SK-N-SH (cell line): ENCODE data around the gene GFY. TPM values are rescaled to one million over a fixed set of nuclear protein-coding genes. Genes with fewer than 3 reads are reported as not detected.

Experiments
- CTCF ChIA-PET: fragments of 300-600, 350-600 bp; formaldehyde crosslinking; extraction: SDS; loops from one replicate; lab custom pipeline; 2021; lab: Yijun Ruan, JAX
- POLR2A ChIA-PET: fragments of 350-600 bp; sonication (Branson Sonifier 250); formaldehyde crosslinking; extraction: SDS; loops from one replicate; lab custom pipeline; 2020; ENCODE audit warnings: antibody characterized with exemption, inconsistent platforms; lab: Yijun Ruan, JAX
- DNase-seq: peaks from one replicate; pipeline ENCODE4 v3.0.0; 2012
- H2AFZ ChIP-seq: fragments of 200-600 bp; sonication (generic); 2 replicates; pipeline ENCODE4 v1.8.1; 2016; ENCODE audit warnings: antibody characterized with exemption, mild to moderate bottlenecking, low read depth
- H3F3A ChIP-seq: fragments of 200-600 bp; sonication (generic); replicated peaks from 2 replicates; pipeline ENCODE3; 2016; ENCODE audit warnings: antibody characterized with exemption, mild to moderate bottlenecking; ENCODE audit not compliant: insufficient read depth
- H3K27ac ChIP-seq, 2 experiments: fragments of 200-500 bp in 1 of 2; fragments of 200-600 bp in 1 of 2; sonication (Bioruptor generic) in 1 of 2; sonication (generic), shearing (Covaris generic) in 1 of 2; 2 replicates each; pipeline versions ENCODE4 v1.5.1 to v1.6.1; 2014 to 2016; ENCODE audit warnings: low read depth in 2 of 2, inconsistent platforms in 1 of 2, low read length in 1 of 2, mild to moderate bottlenecking in 1 of 2, mixed read lengths in 1 of 2
- H3K27me3 ChIP-seq: fragments of 200-600 bp; sonication (generic), shearing (Covaris generic); 2 replicates; pipeline ENCODE4 v1.6.1; 2016; ENCODE audit warnings: mixed run types; ENCODE audit not compliant: insufficient read depth
- H3K36me3 ChIP-seq, 2 experiments: fragments of 200-500 bp in 1 of 2; fragments of 200-600 bp in 1 of 2; sonication (Bioruptor generic) in 1 of 2; sonication (generic) in 1 of 2; replicated peaks in 1 of 2; 2 replicates each; pipeline versions ENCODE3 to v1.5.1; 2014 to 2016; ENCODE audit warnings: low read length in 1 of 2, mild to moderate bottlenecking in 1 of 2; ENCODE audit not compliant: insufficient read depth in 2 of 2, control insufficient read depth in 1 of 2
- H3K4me1 ChIP-seq, 2 experiments: fragments of 200-500 bp in 1 of 2; fragments of 200-600 bp in 1 of 2; sonication (Bioruptor generic) in 1 of 2; sonication (generic), shearing (Covaris generic) in 1 of 2; 2 replicates each; pipeline versions ENCODE4 v1.5.1 to v1.6.1; 2014 to 2016; ENCODE audit warnings: low read depth in 1 of 2, low read length in 1 of 2, mixed run types in 1 of 2; ENCODE audit not compliant: insufficient read depth in 2 of 2, control insufficient read depth in 1 of 2
- H3K4me2 ChIP-seq: fragments of 200-600 bp; sonication (generic), shearing (Covaris generic); 2 replicates; pipeline ENCODE4 v1.6.1; 2017; ENCODE audit warnings: mixed run types
- H3K4me3 ChIP-seq, 2 experiments: fragments of 200-500 bp in 1 of 2; fragments of 200-600 bp in 1 of 2; sonication (Bioruptor generic) in 1 of 2; sonication (generic), shearing (Covaris generic) in 1 of 2; 2 replicates each; pipeline versions ENCODE4 v1.5.1 to v1.8.1; 2014 to 2016; ENCODE audit warnings: low read depth in 2 of 2, inconsistent platforms in 1 of 2, low read length in 1 of 2, mild to moderate bottlenecking in 1 of 2, mixed read lengths in 1 of 2, moderate library complexity in 1 of 2
- H3K79me2 ChIP-seq: fragments of 200-600 bp; sonication (generic); 2 replicates; pipeline ENCODE4 v1.8.1; 2017; ENCODE audit warnings: mild to moderate bottlenecking; ENCODE audit not compliant: insufficient read depth
- H3K9ac ChIP-seq: fragments of 200-600 bp; sonication (generic); 2 replicates; pipeline ENCODE4 v1.6.1; 2017; ENCODE audit warnings: mixed run types
- H3K9me2 ChIP-seq: fragments of 200-600 bp; sonication (generic); 2 replicates; pipeline ENCODE4 v1.6.1; 2017; ENCODE audit warnings: mixed run types
- H3K9me3 ChIP-seq: fragments of 200-600 bp; sonication (generic); 2 replicates; pipeline ENCODE4 v1.6.1; 2017; ENCODE audit warnings: mixed run types, mild to moderate bottlenecking, moderate library complexity
- H4K20me1 ChIP-seq: fragments of 200-600 bp; sonication (generic); 2 replicates; pipeline ENCODE4 v1.6.1; 2017; ENCODE audit warnings: mild to moderate bottlenecking, mixed run types; ENCODE audit not compliant: insufficient read depth
- CHD2 ChIP-seq: fragments of 150-350 bp; IDR thresholded peaks from 2 replicates; pipeline ENCODE4 v1.6.1; 2018; ENCODE audit warnings: low read length; ENCODE audit not compliant: partially characterized antibody
- CTCF ChIP-seq: fragments of 200-600 bp; sonication (generic); IDR thresholded peaks from 2 replicates; pipeline ENCODE4 v1.6.1; 2017; ENCODE audit warnings: antibody characterized with exemption, mild to moderate bottlenecking, moderate library complexity
- EP300 ChIP-seq, 2 experiments: IDR thresholded peaks; 2 replicates each; pipeline versions ENCODE4 v1.4.0 to v1.6.1; 2012; ENCODE audit warnings: borderline replicate concordance in 1 of 2, low read depth in 1 of 2, low read length in 1 of 2
- EZH2phosphoT487 ChIP-seq: fragments of 200-600 bp; sonication (generic); IDR thresholded peaks from 2 replicates; pipeline ENCODE4 v1.6.1; 2017; ENCODE audit warnings: low read depth, mixed run types, mild to moderate bottlenecking, antibody characterized with exemption, moderate library complexity, borderline replicate concordance
- FOSL2 ChIP-seq: IDR thresholded peaks from 2 replicates; pipeline ENCODE4 v1.4.0; 2012; ENCODE audit warnings: low read depth, mild to moderate bottlenecking, moderate library complexity, borderline replicate concordance
- FOXJ3 ChIP-seq: sonication (generic); formaldehyde crosslinking; IDR thresholded peaks from 2 replicates; pipeline ENCODE4 v1.5.1; 2020; ENCODE audit warnings: mild to moderate bottlenecking, missing genetic modification reagents
- GATA2 ChIP-seq: sonication (generic); formaldehyde crosslinking; IDR thresholded peaks from 2 replicates; pipeline ENCODE4 v1.5.0; 2020; ENCODE audit warnings: mild to moderate bottlenecking, missing genetic modification reagents
- IRF3 ChIP-seq: fragments of 150-350 bp; IDR thresholded peaks from 2 replicates; pipeline ENCODE4 v1.6.1; 2016; ENCODE audit warnings: mild to moderate bottlenecking, low read depth, low read length
- MAX ChIP-seq: IDR thresholded peaks from 2 replicates; pipeline ENCODE4 v1.4.0; 2012; ENCODE audit warnings: low read depth
- MXI1 ChIP-seq: IDR thresholded peaks from 2 replicates; pipeline ENCODE4 v1.6.1; 2012; ENCODE audit warnings: mild to moderate bottlenecking, low read depth, low read length, improper control_type of control experiment
- NFIC ChIP-seq: IDR thresholded peaks from 2 replicates; pipeline ENCODE4 v1.4.0; 2012; ENCODE audit warnings: borderline replicate concordance
- RFX5 ChIP-seq: IDR thresholded peaks from 2 replicates; pipeline ENCODE4 v1.6.1; 2012; ENCODE audit warnings: mild to moderate bottlenecking, improper control_type of control experiment, low read length
- TAF1 ChIP-seq: IDR thresholded peaks from 2 replicates; pipeline ENCODE4 v1.6.1; 2012; ENCODE audit warnings: low read depth, mild to moderate bottlenecking, low read length, moderate library complexity, borderline replicate concordance
- TEAD4 ChIP-seq: IDR thresholded peaks from 2 replicates; pipeline ENCODE4 v1.4.0; 2012; ENCODE audit warnings: mild to moderate bottlenecking, borderline replicate concordance; ENCODE audit not compliant: insufficient read depth
- USF1 ChIP-seq: IDR thresholded peaks from 2 replicates; pipeline ENCODE4 v1.4.0; 2012; ENCODE audit warnings: low read depth, borderline replicate concordance
- USF2 ChIP-seq: fragments of 150-350 bp; IDR thresholded peaks from 2 replicates; pipeline ENCODE4 v1.6.1; 2017; ENCODE audit warnings: antibody characterized with exemption, low read length, low read depth, borderline replicate concordance
- WGBS: methylation state at CpG from one replicate; pipeline ENCODE4 v1.1.6; 2017; ENCODE audit warnings: low lambda C conversion rate; 5-methylcytosine and 5-hydroxymethylcytosine counted together
- polyA plus RNA-seq, 3 experiments: library from polyadenylated mRNA; depleted of rRNA; stranded (reverse); fragments of >200 nt; gene quantifications; 2 replicates each; pipeline ENCODE4 v1.2.3, GENCODE V29; 2012

The GFY gene
- polyA plus RNA-seq, 1 of the 3 experiments (the other 2 are of a cell fraction), result not detected

- POLR2A ChIA-PET, result no interaction called here
- H3K9me3 ChIP-seq, result no peaks in the 10 kb centered on the region
- H3K4me2 ChIP-seq, result no peak overlapping the region
- TF ChIP-seq FOXJ3, result no peak
- no peak for TF ChIP-seq EZH2phosphoT487
- TF ChIP-seq TEAD4, result no peak
- H3K4me3 ChIP-seq, result no peak overlapping the region
- peaks cover 22% of the 10 kb centered on the region for H3K27me3 ChIP-seq
- H3K27ac ChIP-seq, result no peak overlapping the region
- DNase-seq, result peak; percentile 9
- H4K20me1 ChIP-seq, result no peaks in the 10 kb centered on the region
- H3K36me3 ChIP-seq, result no peaks in the 10 kb centered on the region
- no peak overlapping the region for H2AFZ ChIP-seq
- no peak overlapping the region for H3K9ac ChIP-seq
- peaks cover 9% of the 10 kb centered on the region for H3F3A ChIP-seq
- CTCF ChIA-PET, result interaction anchor here (8.8 kb wide), 1 partner anchor 48 kb away, joined by 149 read pairs; the partner anchor contains the start of gene SLC17A7
- no peaks in the 10 kb centered on the region for H3K79me2 ChIP-seq
- WGBS, result 67% methylated on average over 12 of the region's 15 CpGs
- H3K4me1 ChIP-seq, result peaks cover 0 to 2% of the 10 kb centered on the region in 2 experiments; a peak in 1 of 4 replicates
- no peaks in the 10 kb centered on the region for H3K9me2 ChIP-seq
These were observed 29.4 kb upstream of the GFY start for GRCh38 chr19:49395581-49396407.

GRCh38 chr19:49396738-49397505, 28.3 kb upstream of the GFY start:
- Histone ChIP-seq H3K9me3 (no peaks in the 10 kb centered on the region), H2AFZ (no peak overlapping the region), H3K9me2 (no peaks in the 10 kb centered on the region), H3K4me3 (no peak overlapping the region), H3K4me2 (no peak overlapping the region), H3K9ac (no peak overlapping the region), H3K79me2 (no peaks in the 10 kb centered on the region), H3K36me3 (no peaks in the 10 kb centered on the region), H3K27ac (no peak overlapping the region), H3K4me1 (peaks cover 0 to 2% of the 10 kb centered on the region in 2 experiments; a peak in 1 of 4 replicates), H3K27me3 (peaks cover 22% of the 10 kb centered on the region), H4K20me1 (no peaks in the 10 kb centered on the region), H3F3A (peaks cover 4% of the 10 kb centered on the region)
- WGBS, result 56% methylated on average over 8 of the region's 8 CpGs
- DNase-seq, result peak; percentile 4
- ChIA-PET POLR2A (interaction anchor here (1.3 kb wide), 1 partner anchor 55 kb away, joined by 3 read pairs; the partner anchor contains the start of gene PIH1D1), CTCF (interaction anchor here (1.2 to 1.6 kb wide), 2 partner anchors 16 to 46 kb away, joined by 3 to 6 read pairs; no protein-coding TSS in a partner anchor)
- TF ChIP-seq GATA2 (CRISPR knock-in tag) (no peak), TAF1 (no peak), USF2 (no peak), MAX (no peak), CTCF (no peak), MXI1 (no peak), NFIC (no peak), USF1 (no peak), RFX5 (no peak), CHD2 (no peak), FOSL2 (no peak), IRF3 (no peak), EP300 (IDR thresholded peaks at IDR 0.05; ENCODE audit: borderline replicate concordance in 1 of 2, low read depth in 1 of 2, low read length in 1 of 2) (no peak), FOXJ3 (no peak)
